SK-N-SH (cell line): ENCODE data around the gene TRIM62. TPM values are rescaled to one million over a fixed set of nuclear protein-coding genes. Genes with fewer than 3 reads are reported as not detected.
"Not testable (repeated sequence)": the region's sequence is repeated elsewhere in the genome, so short reads cannot be mapped to it uniquely, and the experiment has no call there.

Experiments used
- CTCF ChIA-PET: fragments of 300-600, 350-600 bp; formaldehyde crosslinking; extraction: SDS; loops from one replicate; lab custom pipeline; 2021; lab: Yijun Ruan, JAX
- POLR2A ChIA-PET: fragments of 350-600 bp; sonication (Branson Sonifier 250); formaldehyde crosslinking; extraction: SDS; loops from one replicate; lab custom pipeline; 2020; ENCODE audit warnings: antibody characterized with exemption, inconsistent platforms; lab: Yijun Ruan, JAX
- DNase-seq: peaks from one replicate; pipeline ENCODE4 v3.0.0; 2012
- H2AFZ ChIP-seq: fragments of 200-600 bp; sonication (generic); 2 replicates; pipeline ENCODE4 v1.8.1; 2016; ENCODE audit warnings: antibody characterized with exemption, mild to moderate bottlenecking, low read depth
- H3F3A ChIP-seq: fragments of 200-600 bp; sonication (generic); replicated peaks from 2 replicates; pipeline ENCODE3; 2016; ENCODE audit warnings: antibody characterized with exemption, mild to moderate bottlenecking; ENCODE audit not compliant: insufficient read depth
- H3K27ac ChIP-seq, 2 experiments: fragments of 200-500 bp in 1 of 2; fragments of 200-600 bp in 1 of 2; sonication (Bioruptor generic) in 1 of 2; sonication (generic), shearing (Covaris generic) in 1 of 2; 2 replicates each; pipeline versions ENCODE4 v1.5.1 to v1.6.1; 2014 to 2016; ENCODE audit warnings: low read depth in 2 of 2, inconsistent platforms in 1 of 2, low read length in 1 of 2, mild to moderate bottlenecking in 1 of 2, mixed read lengths in 1 of 2
- H3K27me3 ChIP-seq: fragments of 200-600 bp; sonication (generic), shearing (Covaris generic); 2 replicates; pipeline ENCODE4 v1.6.1; 2016; ENCODE audit warnings: mixed run types; ENCODE audit not compliant: insufficient read depth
- H3K36me3 ChIP-seq, 2 experiments: fragments of 200-500 bp in 1 of 2; fragments of 200-600 bp in 1 of 2; sonication (Bioruptor generic) in 1 of 2; sonication (generic) in 1 of 2; replicated peaks in 1 of 2; 2 replicates each; pipeline versions ENCODE3 to v1.5.1; 2014 to 2016; ENCODE audit warnings: low read length in 1 of 2, mild to moderate bottlenecking in 1 of 2; ENCODE audit not compliant: insufficient read depth in 2 of 2, control insufficient read depth in 1 of 2
- H3K4me1 ChIP-seq, 2 experiments: fragments of 200-500 bp in 1 of 2; fragments of 200-600 bp in 1 of 2; sonication (Bioruptor generic) in 1 of 2; sonication (generic), shearing (Covaris generic) in 1 of 2; 2 replicates each; pipeline versions ENCODE4 v1.5.1 to v1.6.1; 2014 to 2016; ENCODE audit warnings: low read depth in 1 of 2, low read length in 1 of 2, mixed run types in 1 of 2; ENCODE audit not compliant: insufficient read depth in 2 of 2, control insufficient read depth in 1 of 2
- H3K4me2 ChIP-seq: fragments of 200-600 bp; sonication (generic), shearing (Covaris generic); 2 replicates; pipeline ENCODE4 v1.6.1; 2017; ENCODE audit warnings: mixed run types
- H3K4me3 ChIP-seq, 2 experiments: fragments of 200-500 bp in 1 of 2; fragments of 200-600 bp in 1 of 2; sonication (Bioruptor generic) in 1 of 2; sonication (generic), shearing (Covaris generic) in 1 of 2; 2 replicates each; pipeline versions ENCODE4 v1.5.1 to v1.8.1; 2014 to 2016; ENCODE audit warnings: low read depth in 2 of 2, inconsistent platforms in 1 of 2, low read length in 1 of 2, mild to moderate bottlenecking in 1 of 2, mixed read lengths in 1 of 2, moderate library complexity in 1 of 2
- H3K79me2 ChIP-seq: fragments of 200-600 bp; sonication (generic); 2 replicates; pipeline ENCODE4 v1.8.1; 2017; ENCODE audit warnings: mild to moderate bottlenecking; ENCODE audit not compliant: insufficient read depth
- H3K9ac ChIP-seq: fragments of 200-600 bp; sonication (generic); 2 replicates; pipeline ENCODE4 v1.6.1; 2017; ENCODE audit warnings: mixed run types
- H3K9me2 ChIP-seq: fragments of 200-600 bp; sonication (generic); 2 replicates; pipeline ENCODE4 v1.6.1; 2017; ENCODE audit warnings: mixed run types
- H3K9me3 ChIP-seq: fragments of 200-600 bp; sonication (generic); 2 replicates; pipeline ENCODE4 v1.6.1; 2017; ENCODE audit warnings: mixed run types, mild to moderate bottlenecking, moderate library complexity
- H4K20me1 ChIP-seq: fragments of 200-600 bp; sonication (generic); 2 replicates; pipeline ENCODE4 v1.6.1; 2017; ENCODE audit warnings: mild to moderate bottlenecking, mixed run types; ENCODE audit not compliant: insufficient read depth
- ELF1 ChIP-seq: IDR thresholded peaks from 2 replicates; pipeline ENCODE4 v1.4.0; 2012
- FOXJ3 ChIP-seq: sonication (generic); formaldehyde crosslinking; IDR thresholded peaks from 2 replicates; pipeline ENCODE4 v1.5.1; 2020; ENCODE audit warnings: mild to moderate bottlenecking, missing genetic modification reagents
- FOXM1 ChIP-seq: IDR thresholded peaks from 2 replicates; pipeline ENCODE4 v1.4.0; 2012; ENCODE audit warnings: low read depth, mild to moderate bottlenecking
- GABPA ChIP-seq: IDR thresholded peaks from 2 replicates; pipeline ENCODE4 v1.4.0; 2012; ENCODE audit warnings: low read depth, mild to moderate bottlenecking
- NFIC ChIP-seq: IDR thresholded peaks from 2 replicates; pipeline ENCODE4 v1.4.0; 2012; ENCODE audit warnings: borderline replicate concordance
- RAD21 ChIP-seq: IDR thresholded peaks from 2 replicates; pipeline ENCODE4 v1.6.1; 2012; ENCODE audit warnings: mild to moderate bottlenecking, low read length
- RFX5 ChIP-seq: IDR thresholded peaks from 2 replicates; pipeline ENCODE4 v1.6.1; 2012; ENCODE audit warnings: mild to moderate bottlenecking, improper control_type of control experiment, low read length
- RXRA ChIP-seq: IDR thresholded peaks from 2 replicates; pipeline ENCODE4 v1.4.0; 2012; ENCODE audit warnings: low read depth, mild to moderate bottlenecking, borderline replicate concordance
- TCF12 ChIP-seq: IDR thresholded peaks from 2 replicates; pipeline ENCODE4 v1.4.0; 2012
- WGBS: methylation state at CpG from one replicate; pipeline ENCODE4 v1.1.6; 2017; ENCODE audit warnings: low lambda C conversion rate; 5-methylcytosine and 5-hydroxymethylcytosine counted together
- polyA plus RNA-seq, 3 experiments: library from polyadenylated mRNA; depleted of rRNA; stranded (reverse); fragments of >200 nt; gene quantifications; 2 replicates each; pipeline ENCODE4 v1.2.3, GENCODE V29; 2012
- TF ChIP-seq, protein P1 (sequence below): fragments of 150-350 bp; IDR thresholded peaks from 2 replicates; pipeline ENCODE4 v1.6.1; 2016; ENCODE audit warnings: mild to moderate bottlenecking, low read depth, low read length
- TF ChIP-seq, protein P2 (sequence below): fragments of 200-600 bp; sonication (generic); IDR thresholded peaks from 2 replicates; pipeline ENCODE4 v1.6.1; 2017; ENCODE audit warnings: antibody characterized with exemption, mild to moderate bottlenecking, moderate library complexity

TRIM62 gene
- polyA plus RNA-seq, 1 of the 3 experiments (the other 2 are of a cell fraction): 4.4 TPM

DNA sequence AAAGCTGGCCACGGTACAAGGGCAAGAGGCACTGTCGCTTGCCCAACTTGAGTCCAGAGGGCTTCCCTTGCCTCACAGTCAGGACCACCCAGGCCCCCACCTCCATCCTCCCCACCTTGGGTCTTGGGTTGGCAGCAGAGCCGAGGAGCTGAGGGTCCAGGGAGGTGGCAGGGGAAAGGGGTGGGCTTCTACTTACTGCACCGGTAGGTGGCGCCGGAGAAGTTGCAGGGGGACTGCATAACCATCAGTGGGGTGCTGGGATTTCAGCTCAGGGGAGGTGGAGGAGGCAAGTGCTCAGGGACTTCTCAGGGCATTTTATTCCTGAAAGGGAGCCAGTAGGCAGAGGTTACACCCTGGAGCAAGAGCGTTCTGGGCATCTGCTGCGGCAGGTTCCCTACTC lies 44.0 kb downstream of the TRIM62 start:
- POLR2A ChIA-PET: interaction anchor here (1.6 kb wide), 1 partner anchor 11 kb away, joined by 5 read pairs; no protein-coding TSS in a partner anchor
- Histone ChIP-seq H3K4me2 (no peak overlapping the region), H3K27ac (peak overlapping the region in 1 of 2 experiments; percentile 36; a peak in 1 of 4 replicates), H3K9me3 (no peaks in the 10 kb centered on the region)
- DNase-seq: peak; percentile 46
- TF ChIP-seq, protein P1, sequence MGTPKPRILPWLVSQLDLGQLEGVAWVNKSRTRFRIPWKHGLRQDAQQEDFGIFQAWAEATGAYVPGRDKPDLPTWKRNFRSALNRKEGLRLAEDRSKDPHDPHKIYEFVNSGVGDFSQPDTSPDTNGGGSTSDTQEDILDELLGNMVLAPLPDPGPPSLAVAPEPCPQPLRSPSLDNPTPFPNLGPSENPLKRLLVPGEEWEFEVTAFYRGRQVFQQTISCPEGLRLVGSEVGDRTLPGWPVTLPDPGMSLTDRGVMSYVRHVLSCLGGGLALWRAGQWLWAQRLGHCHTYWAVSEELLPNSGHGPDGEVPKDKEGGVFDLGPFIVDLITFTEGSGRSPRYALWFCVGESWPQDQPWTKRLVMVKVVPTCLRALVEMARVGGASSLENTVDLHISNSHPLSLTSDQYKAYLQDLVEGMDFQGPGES: no peak
- TF ChIP-seq, protein P2, sequence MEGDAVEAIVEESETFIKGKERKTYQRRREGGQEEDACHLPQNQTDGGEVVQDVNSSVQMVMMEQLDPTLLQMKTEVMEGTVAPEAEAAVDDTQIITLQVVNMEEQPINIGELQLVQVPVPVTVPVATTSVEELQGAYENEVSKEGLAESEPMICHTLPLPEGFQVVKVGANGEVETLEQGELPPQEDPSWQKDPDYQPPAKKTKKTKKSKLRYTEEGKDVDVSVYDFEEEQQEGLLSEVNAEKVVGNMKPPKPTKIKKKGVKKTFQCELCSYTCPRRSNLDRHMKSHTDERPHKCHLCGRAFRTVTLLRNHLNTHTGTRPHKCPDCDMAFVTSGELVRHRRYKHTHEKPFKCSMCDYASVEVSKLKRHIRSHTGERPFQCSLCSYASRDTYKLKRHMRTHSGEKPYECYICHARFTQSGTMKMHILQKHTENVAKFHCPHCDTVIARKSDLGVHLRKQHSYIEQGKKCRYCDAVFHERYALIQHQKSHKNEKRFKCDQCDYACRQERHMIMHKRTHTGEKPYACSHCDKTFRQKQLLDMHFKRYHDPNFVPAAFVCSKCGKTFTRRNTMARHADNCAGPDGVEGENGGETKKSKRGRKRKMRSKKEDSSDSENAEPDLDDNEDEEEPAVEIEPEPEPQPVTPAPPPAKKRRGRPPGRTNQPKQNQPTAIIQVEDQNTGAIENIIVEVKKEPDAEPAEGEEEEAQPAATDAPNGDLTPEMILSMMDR: peak; percentile 10; the same call in 1 of the 2 replicates
- no peak for TF ChIP-seq FOXJ3 (CRISPR knock-in tag)
- no peak for TF ChIP-seq GABPA
- TF ChIP-seq RAD21: peak; percentile 18; the same call in 1 of the 2 replicates
- TF ChIP-seq RFX5: no peak
- TF ChIP-seq TCF12: no peak
- no peak for TF ChIP-seq FOXM1
- TF ChIP-seq ELF1: no peak
- TF ChIP-seq NFIC: no peak
- TF ChIP-seq RXRA: no peak
- TF ChIP-seq, all 33 proteins: peak for 2
- no peak overlapping the region for H2AFZ ChIP-seq
- no peak overlapping the region for H3K4me3 ChIP-seq
- 89% methylated on average over 7 of the region's 8 CpGs for WGBS
- no peak overlapping the region for H3K9ac ChIP-seq
- no peaks in the 10 kb centered on the region for H3K9me2 ChIP-seq
- no peaks in the 10 kb centered on the region for H3K36me3 ChIP-seq
- H3K79me2 ChIP-seq: no peaks in the 10 kb centered on the region
- no peaks in the 10 kb centered on the region for H3F3A ChIP-seq
- no peaks in the 10 kb centered on the region for H4K20me1 ChIP-seq
- CTCF ChIA-PET: interaction anchor here (0.6 to 3.2 kb wide), 11 partner anchors 8 to 334 kb away, joined by 3 to 10 read pairs (median 5); partner anchors contain the start of gene TRIM62
- H3K27me3 ChIP-seq: no peaks in the 10 kb centered on the region
- peaks cover 0 to 30% of the 10 kb centered on the region in 2 experiments; a peak in 1 of 4 replicates for H3K4me1 ChIP-seq

DNA sequence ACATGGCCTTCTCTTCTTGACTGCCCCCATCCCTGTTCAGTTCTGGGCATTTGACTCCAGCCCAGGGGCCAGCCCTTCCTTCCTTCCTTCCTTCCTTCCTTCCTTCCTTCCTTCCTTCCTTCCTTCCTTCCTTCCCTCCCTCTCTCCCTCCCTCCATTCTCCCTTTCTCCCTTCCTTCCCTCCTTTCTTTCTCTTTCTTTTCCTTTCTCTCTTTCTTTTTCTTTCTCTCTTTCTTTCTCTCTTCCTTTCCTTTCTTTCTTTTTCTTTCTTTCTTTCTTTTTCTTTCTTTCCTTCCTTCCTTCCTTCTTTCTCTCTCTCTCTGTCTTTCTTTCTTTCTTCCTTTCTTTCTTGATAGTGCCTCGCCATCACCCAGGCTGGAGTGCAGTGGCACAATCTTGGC lies 45.8 kb downstream of the TRIM62 start:
- CTCF ChIA-PET: interaction anchor here (0.8 to 3.2 kb wide), 3 partner anchors 36 to 46 kb away, joined by 3 to 10 read pairs (median 3); partner anchors contain the start of gene TRIM62
- H3K9ac ChIP-seq, H3K4me3 ChIP-seq, H3K36me3 ChIP-seq, H3K27me3 ChIP-seq, H3K4me2 ChIP-seq, DNase-seq, H2AFZ ChIP-seq, POLR2A ChIA-PET, H3K27ac ChIP-seq, H3K9me2 ChIP-seq, H3K9me3 ChIP-seq, H3K79me2 ChIP-seq, H4K20me1 ChIP-seq, H3F3A ChIP-seq: not testable (repeated sequence)
- H3K4me1 ChIP-seq: peaks cover 0 to 23% of the 10 kb centered on the region in 2 experiments; a peak in 1 of 4 replicates
- 92% methylated on average over 1 of the region's 1 CpG for WGBS
